Measurements from ENCODE around the gene TNK1. TPM values are rescaled to one million over a fixed set of nuclear protein-coding genes. Genes with fewer than 3 reads are reported as not detected.

TNK1 gene
- total and polyA plus RNA-seq, 2 of the 8 experiments (the other 6 are each of a cell fraction or from before 2014, with no cell fraction given) = 7.6 to 9.5 TPM

GRCh38 chr17:7347630-7348477, 33.0 kb upstream of the TNK1 start (continued):
- no peak for TF ChIP-seq CTBP2 (IDR thresholded peaks at IDR 0.05; ENCODE audit: borderline replicate concordance, insufficient read depth, insufficient read length, low read length)
- TF ChIP-seq SP1 (IDR thresholded peaks at IDR 0.05; ENCODE audit: low read depth, low read length) = no peak
